GM18508 (cell line): ENCODE results near the gene DDI2.
"Not testable (repeated sequence)": the region's sequence is repeated elsewhere in the genome, so short reads cannot be mapped to it uniquely, and the experiment has no call there.

ENCODE experiments used
- ATAC-seq: cut with Tn5 transposase; IDR thresholded peaks from one replicate; pipeline ENCODE4 v1.9.1; 2021; ENCODE audit warnings: moderate number of reproducible peaks; ENCODE audit not compliant: insufficient read depth, unreplicated experiment

Gene DDI2

GRCh38 chr1:15617173-15618076 lies at the start of gene DDI2:
TSS of gene DDI2 (plus strand) at chr1:15617458. CDS start at chr1:15617671, 213 bp downstream.
- no peak for ATAC-seq

- ATAC-seq = no peak
Observed at GRCh38 chr1:15568387-15569073, 48.7 kb upstream of the DDI2 start.

DNA sequence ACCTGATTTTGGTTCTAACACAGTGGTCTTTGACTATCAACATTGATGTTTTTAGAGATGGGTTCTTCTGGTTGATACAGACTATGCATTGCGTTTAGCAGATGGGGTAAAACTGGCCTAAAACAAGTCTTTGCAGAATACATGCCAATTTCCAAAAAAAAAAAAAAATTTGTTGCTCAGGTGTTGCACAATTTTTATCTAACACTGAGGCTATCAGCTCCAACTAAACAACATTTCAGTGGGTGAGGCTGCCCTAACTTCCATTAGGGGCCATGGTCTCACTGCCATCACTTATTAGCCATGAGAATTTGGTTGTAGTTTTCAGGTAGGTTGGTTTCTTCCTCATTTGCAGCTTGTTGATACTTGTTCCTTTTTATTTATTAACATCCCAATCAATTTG lies 46.4 kb upstream of the DDI2 start:
- no peak for ATAC-seq

DNA sequence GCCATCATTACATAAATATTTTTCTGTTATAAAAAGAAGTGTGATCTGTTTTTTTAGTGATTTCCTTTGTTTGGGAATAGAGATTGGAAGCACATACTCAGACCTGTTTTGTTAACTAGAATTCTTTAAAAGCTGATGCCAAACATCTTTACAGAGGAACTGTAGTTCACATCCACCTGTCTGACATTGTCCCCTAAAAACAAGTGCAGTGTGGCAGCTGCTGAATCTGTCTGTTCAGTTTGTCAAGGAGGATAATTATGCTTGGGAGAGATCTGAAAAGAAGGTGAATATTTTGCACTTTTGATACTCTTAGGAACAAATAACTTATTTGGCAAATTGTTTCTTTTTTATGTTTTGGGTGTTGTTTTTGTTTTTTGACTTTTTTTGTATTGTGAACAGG lies 46.0 kb upstream of the DDI2 start:
- no peak for ATAC-seq

GRCh38 chr1:15573477-15573876 lies 43.8 kb upstream of the DDI2 start:
- ATAC-seq = no peak

- ATAC-seq = no peak
Observed at GRCh38 chr1:15574741-15575140, 42.5 kb upstream of the DDI2 start.

DNA sequence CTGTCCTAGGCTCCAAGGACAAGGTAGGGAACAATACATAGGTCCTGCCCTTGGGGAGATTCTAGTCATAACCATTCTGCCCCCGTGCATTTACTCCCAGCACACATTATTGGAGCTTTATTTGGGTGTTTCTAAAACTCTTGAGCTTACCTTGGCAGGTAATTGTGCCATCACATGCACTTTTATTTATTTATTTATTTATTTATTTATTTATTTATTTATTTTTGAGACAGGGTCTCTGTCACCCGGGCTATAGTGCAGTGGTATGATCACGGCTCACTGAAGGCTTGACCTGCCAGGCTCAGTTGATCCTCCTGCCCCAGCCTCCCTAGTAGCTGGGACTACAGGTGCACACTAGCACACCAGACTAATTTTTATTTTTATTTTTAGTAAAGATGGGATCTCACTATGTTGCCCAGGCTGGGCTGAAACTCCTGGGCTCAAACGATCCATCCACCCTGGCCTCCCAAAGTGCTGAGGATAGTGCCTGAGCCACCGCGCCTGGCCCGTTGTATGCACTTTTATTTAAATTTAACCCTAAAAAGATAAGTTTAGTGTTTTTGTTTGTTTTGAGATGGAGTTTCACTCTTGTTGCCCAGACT lies 41.6 kb upstream of the DDI2 start:
- ATAC-seq = no peak

DNA sequence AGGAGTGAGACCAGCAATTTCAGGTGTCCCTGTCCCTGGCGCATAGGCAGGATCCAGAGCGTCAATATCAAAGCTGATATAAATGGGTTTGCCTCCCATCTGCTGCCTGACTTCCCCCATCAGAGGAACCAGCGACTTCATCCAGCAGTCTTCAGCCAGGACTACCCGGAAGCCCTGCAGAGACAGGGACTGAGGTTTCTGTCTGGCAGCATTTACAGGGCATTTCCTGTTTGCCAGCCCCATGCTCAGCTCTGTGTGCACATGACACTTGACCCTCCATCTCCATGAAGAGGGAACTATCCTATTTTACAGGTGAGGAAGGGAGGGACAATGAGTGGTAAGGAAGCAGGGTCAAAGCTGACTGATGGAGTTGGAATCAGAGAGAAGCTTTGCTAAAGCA lies 39.6 kb upstream of the DDI2 start:
- ATAC-seq = no peak

DNA sequence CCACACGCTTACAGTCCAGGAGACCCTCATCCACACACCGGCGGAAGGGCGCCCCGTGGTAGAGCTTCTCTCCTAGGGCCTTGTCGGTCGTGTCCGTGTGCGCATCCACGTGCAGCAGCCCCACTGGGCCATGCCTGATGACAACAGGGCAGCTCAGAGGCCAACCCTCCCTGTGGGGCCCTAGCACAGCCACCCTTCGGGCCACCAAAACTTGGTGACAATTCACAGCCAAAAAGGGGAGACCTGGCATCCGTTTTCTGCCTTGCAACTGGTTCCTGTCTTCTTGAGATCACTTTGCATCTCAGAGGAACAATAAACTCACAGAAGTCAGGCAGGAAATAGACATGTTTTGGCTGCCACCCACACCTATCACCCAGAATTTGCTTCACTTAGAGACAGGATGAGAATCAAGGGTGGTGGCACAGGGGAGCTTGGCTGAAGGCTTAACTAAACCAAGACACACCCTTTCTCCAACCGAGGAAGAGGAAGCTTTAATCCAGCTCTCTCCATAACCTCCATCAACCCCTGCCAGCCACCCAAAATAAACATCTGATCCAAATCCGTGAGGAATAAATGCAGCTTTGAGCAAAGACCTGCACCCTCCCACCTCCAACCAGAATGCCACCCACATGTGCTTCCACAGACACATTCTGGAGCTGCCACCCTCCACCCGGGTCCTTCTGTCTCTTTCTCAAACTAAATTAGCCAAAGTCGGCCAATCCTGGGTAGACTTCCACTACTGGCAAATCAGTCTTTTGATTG lies 38.2 kb upstream of the DDI2 start:
- ATAC-seq = no peak

GRCh38 chr1:15579683-15580047 lies 37.6 kb upstream of the DDI2 start:
- no peak for ATAC-seq

DNA sequence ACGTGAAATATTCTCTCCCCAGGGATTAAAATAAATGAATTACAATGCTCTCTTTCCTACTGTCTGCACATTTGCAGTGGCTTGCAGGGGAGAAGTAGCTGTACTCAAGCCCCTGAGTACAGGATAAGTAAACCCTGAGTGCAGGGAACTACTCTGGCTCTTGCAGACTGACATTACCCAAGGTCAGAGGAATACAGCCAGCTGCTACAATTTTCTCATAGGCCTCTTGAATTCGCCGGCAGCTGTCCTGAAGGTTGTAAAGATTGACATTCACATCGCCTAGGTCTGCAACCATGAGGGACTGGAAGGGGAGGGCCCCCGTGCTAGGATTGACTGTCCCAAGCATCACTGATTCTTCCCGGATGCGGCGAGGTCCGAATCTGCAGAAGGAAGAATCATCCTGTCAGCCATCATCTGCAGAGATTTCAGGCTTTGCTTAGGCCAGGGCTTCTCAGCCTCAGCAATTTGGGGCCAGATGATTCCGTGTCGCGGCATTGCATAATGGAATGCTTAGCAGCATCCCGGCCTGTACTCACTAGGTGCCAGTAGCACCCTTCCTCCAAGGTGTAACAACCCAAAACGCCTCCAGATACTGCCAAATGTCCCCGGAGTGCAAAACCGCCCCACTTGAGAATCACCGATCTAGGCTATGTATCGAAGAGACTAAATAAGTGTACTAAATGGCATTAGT lies 34.1 kb upstream of the DDI2 start:
- no peak for ATAC-seq

DNA sequence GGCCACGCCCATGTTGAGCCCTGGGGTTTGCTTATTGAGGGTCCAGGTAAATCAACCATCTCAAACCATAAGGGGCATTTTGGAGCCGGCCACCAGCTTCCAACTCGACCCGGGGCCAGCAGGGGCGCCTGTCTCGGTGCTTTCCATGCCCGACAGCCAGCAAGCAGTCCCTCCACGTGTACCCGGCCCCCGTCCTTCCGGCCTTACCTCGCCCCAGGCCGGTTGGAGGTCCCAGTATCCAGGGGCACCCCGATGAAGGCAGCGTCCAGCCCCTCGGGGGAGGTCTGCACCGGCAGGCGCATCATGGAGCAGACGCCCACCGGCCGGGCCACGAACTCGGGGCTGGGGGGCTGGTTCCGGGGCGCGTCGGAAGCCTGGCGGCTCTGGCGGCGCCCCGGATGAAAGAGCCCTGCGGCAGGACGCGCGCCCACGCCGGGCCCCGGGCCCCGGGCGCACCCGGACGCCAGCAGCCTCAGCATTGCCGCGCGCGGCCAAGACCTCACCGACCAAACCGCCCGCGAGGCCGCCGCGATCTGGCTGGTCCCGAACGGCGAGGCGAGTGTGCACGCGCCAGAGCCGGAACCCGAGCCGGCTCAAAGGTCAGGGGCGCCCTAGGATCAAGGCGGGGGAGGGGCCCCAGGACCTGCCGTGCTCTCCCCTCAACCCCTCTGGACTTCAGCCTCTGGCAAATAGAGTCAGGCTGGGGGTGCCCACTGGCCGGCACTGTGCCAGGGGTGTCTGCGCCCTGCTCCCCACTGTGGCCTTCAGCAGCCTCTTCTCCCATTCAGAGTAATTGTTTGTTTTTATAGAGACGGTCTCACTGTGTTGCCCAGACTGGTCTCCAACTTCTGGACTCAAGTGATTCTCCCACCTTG lies 32.5 kb upstream of the DDI2 start, which contains the start of gene AGMAT:
Gene AGMAT, minus strand, starts transcription at position 563 of the 875 bp plus-strand sequence. Its CDS starts 84 bp downstream, at position 479.
- no peak for ATAC-seq

DNA sequence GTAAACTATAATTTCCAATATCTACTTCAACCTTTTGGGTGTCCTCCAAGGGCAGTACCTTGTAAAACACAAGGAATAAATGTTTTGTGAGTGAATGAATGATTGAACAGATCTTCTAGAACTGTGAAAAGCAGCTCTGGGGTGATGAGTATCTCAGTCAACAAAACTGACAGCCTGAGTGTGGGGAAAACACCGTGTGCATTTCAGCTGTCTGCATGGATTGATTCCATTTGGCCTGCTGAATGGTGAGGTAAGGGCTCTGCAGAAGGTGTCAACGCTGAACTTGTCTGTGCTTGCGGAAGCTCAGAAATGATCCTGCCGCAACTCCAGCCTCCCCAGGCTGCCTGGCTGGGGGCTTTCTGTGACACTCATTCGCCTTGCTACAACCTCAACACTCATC lies 25.0 kb upstream of the DDI2 start:
- ATAC-seq = no peak

DNA sequence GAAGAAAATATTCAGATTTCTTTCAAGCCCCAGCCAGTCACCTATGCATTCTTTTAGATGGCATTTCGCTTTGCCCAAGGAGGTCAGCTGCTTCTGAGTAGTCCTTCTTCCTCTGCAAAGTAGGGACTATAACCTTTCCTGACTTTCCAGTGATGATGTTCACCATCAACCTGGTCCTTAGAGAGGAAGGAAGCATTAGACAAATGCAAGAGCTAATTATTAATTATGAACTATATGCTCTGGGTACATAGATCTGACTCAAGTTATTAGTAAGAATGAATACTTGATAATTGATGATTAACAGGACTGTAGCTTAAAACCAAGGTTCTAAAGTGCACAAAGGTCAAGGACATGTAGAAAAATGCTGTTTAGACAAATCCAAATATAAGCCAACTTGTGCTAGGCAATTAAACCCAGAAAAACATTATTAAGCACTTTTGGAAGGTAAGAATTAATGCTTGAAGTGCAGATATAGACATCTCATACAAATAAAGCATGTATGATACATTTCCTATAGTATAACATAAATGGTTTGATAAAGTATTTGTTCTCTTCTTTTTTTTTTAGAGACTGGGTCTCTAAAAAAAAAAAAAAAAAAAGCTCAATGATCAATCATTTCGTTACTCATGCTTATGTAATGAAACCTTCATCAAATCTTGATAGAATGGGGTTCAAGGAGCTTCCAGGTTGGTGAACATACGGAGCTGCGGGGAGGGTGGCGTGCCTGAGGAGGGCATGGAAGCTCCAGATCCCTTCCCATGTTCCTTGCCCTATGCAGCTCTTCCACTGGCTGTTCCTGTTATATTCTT lies 21.2 kb upstream of the DDI2 start:
- ATAC-seq = no peak

DNA sequence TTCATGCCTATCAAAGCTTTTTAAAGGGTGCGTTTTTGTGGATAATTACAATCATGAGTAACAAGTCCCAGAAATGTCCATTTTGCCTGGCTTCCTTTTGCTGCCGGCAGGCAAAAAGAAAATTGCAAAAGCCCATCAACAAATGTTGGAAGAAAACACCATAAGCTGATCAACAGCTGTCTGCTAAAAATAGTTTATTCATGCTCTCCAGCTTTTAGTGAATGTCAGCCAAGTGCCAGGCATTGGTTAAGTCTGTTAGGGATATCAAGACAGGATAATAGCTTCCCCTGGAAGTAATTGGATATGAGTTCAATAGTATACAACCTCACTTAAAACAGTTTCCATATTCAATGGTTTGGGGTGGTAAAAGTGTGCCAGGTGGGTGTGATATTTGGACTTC lies 18.8 kb upstream of the DDI2 start:
- ATAC-seq = no peak

DNA sequence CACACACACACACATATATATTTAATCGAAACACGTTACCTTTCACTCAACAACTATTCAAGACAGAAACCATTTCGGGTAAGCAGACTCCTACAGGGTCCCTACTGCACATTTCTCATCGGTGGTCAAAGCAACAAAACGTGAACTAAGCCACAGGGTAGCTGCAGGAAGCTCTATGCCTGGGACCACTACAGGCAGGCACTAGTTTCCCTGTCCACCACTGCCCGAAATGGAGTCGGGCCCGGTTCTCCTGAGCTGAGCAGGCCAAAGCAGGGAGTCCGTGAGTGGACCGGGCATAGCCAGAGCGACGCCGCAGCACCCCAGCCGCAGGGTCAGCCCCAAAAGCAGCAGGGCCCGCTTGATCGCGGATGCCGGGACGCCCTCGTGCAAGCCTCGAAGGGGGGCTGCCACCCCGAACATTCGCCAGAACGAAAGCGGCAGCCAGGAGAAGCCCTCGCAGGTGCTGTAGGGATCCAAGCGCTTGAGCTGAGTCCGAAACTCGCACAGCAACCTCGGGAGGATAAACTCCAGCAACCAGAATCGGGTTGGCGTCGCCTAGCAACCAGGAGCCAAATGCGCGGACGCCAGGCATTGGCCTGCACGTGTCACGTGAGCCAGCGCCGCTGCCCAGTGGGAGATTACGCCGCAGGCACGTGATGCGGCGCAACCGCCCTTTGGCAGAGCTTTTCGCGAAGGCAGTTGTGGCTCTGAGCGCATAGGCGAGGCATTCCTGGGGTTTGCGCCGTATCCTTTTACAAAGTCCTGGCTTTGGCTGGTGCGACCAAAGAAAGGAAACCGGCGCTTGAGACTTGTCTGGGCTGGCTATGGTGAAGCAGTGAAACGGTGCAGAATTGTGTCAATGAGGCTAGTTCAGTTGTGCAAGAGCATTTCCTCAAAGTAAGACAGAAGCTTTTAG lies 13.9 kb upstream of the DDI2 start:
- ATAC-seq = peak; percentile 70

DNA sequence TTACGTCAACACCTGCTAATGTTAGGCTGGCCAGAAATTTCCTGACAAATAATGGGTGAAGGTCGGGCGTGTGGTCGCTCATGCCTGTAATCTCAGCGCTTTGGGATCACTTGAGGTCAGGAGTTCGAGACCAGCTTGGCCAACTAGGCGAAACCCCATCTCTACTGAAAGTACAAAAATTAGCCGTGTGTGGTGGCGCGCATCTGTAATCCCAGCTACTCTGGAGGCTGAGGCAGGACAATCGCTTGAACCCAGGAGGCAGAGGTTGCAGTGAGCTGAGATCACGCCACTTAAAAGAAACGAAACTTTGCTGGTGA lies 13.3 kb upstream of the DDI2 start:
- ATAC-seq = not testable (repeated sequence)
